SH-SY5Y (cell line): Measurements from ENCODE around the gene SLX9.

ENCODE experiments used
- GATA2 ChIP-seq: IDR thresholded peaks from 2 replicates; pipeline ENCODE4 v1.6.1; 2011; ENCODE audit warnings: mild to moderate bottlenecking, low read depth, low read length
- GATA3 ChIP-seq: IDR thresholded peaks from 2 replicates; pipeline ENCODE4 v1.6.1; 2011; ENCODE audit warnings: low read depth, mild to moderate bottlenecking, low read length, moderate library complexity

GRCh38 chr21:44931501-44932407 is 8.1 kb upstream of the SLX9 start:
- TF ChIP-seq GATA3 (no peak), GATA2 (no peak)
